SK-N-SH (cell line): Measurements from ENCODE around the gene PDGFRB.

Experiments
- CTCF ChIP-seq: fragments of 200-600 bp; sonication (generic); IDR thresholded peaks from 2 replicates; pipeline ENCODE4 v1.6.1; 2017; ENCODE audit warnings: antibody characterized with exemption, mild to moderate bottlenecking, moderate library complexity
- EZH2phosphoT487 ChIP-seq: fragments of 200-600 bp; sonication (generic); IDR thresholded peaks from 2 replicates; pipeline ENCODE4 v1.6.1; 2017; ENCODE audit warnings: low read depth, mixed run types, mild to moderate bottlenecking, antibody characterized with exemption, moderate library complexity, borderline replicate concordance
- RAD21 ChIP-seq: IDR thresholded peaks from 2 replicates; pipeline ENCODE4 v1.6.1; 2012; ENCODE audit warnings: mild to moderate bottlenecking, low read length
- RCOR1 ChIP-seq: fragments of 150-350 bp; IDR thresholded peaks from 2 replicates; pipeline ENCODE4 v1.6.1; 2017; ENCODE audit warnings: antibody characterized with exemption, low read length
- RXRA ChIP-seq: IDR thresholded peaks from 2 replicates; pipeline ENCODE4 v1.4.0; 2012; ENCODE audit warnings: low read depth, mild to moderate bottlenecking, borderline replicate concordance

GRCh38 chr5:150168864-150169263 is 13.2 kb upstream of the PDGFRB start:
- TF ChIP-seq CTCF: no peak
- no peak for TF ChIP-seq RAD21
- no peak for TF ChIP-seq RCOR1
- TF ChIP-seq RXRA: no peak
- TF ChIP-seq EZH2phosphoT487: no peak
